Keratinocyte (primary cell): Measurements from ENCODE around the gene CDK13. TPM values are rescaled to one million over a fixed set of nuclear protein-coding genes. Genes with fewer than 3 reads are reported as not detected.
A peak's percentile ranks its signal among the peaks of the same experiment; 100 is the strongest.

ENCODE experiments used
- DNase-seq: peaks from one replicate; pipeline ENCODE4 v3.0.0-alpha.2; 2011; ENCODE audit warnings: low read depth, missing footprints, low spot score
- FAIRE-seq: peaks from 2 replicates; lab custom pipeline; 2011; peaks lifted over from hg19 to GRCh38; lab: Jason Lieb, UNC
- H2AFZ ChIP-seq: 2 replicates; pipeline ENCODE4 v1.6.0; 2012; ENCODE audit warnings: low read length, control low read depth, inconsistent platforms; ENCODE audit not compliant: control insufficient read depth
- H3K27ac ChIP-seq: 2 replicates; pipeline ENCODE4 v1.5.1; 2011; ENCODE audit warnings: low read length; ENCODE audit not compliant: control insufficient read depth, insufficient read depth
- H3K27me3 ChIP-seq: 3 replicates; pipeline ENCODE4 v1.6.0; 2011; ENCODE audit warnings: low read length; ENCODE audit not compliant: control insufficient read depth, insufficient read depth; ENCODE audit errors: extremely low read depth
- H3K36me3 ChIP-seq, 2 experiments: 2 replicates in 1 of 2; 3 replicates in 1 of 2; pipeline ENCODE4 v1.5.1; 2011; ENCODE audit warnings: low read length in 2 of 2, mild to moderate bottlenecking in 1 of 2; ENCODE audit not compliant: control insufficient read depth in 2 of 2, insufficient read depth in 2 of 2; ENCODE audit errors: extremely low read depth in 1 of 2
- H3K4me1 ChIP-seq: 3 replicates; pipeline ENCODE4 v1.5.1; 2011; ENCODE audit warnings: low read length; ENCODE audit not compliant: control insufficient read depth, insufficient read depth; ENCODE audit errors: extremely low read depth
- H3K4me2 ChIP-seq: 3 replicates; pipeline ENCODE4 v1.6.0; 2011; ENCODE audit warnings: low read depth, low read length; ENCODE audit not compliant: control insufficient read depth, insufficient read depth; ENCODE audit errors: extremely low read depth
- H3K4me3 ChIP-seq, 3 experiments: fragments of 200-600 bp in 1 of 3; sonication (generic) in 1 of 3; 2 replicates in 2 of 3; 3 replicates in 1 of 3; pipeline ENCODE4 v1.5.1; 2011 to 2016; ENCODE audit warnings: low read length in 3 of 3, mild to moderate bottlenecking in 3 of 3, control low read depth in 2 of 3, inconsistent platforms in 1 of 3, low read depth in 1 of 3, mixed read lengths in 1 of 3, mixed run types in 1 of 3, moderate library complexity in 1 of 3; ENCODE audit not compliant: control insufficient read depth in 2 of 3, insufficient read depth in 2 of 3; ENCODE audit errors: extremely low read depth in 1 of 3
- H3K79me2 ChIP-seq: 2 replicates; pipeline ENCODE4 v1.6.0; 2012; ENCODE audit warnings: low read length; ENCODE audit not compliant: control insufficient read depth, insufficient read depth
- H3K9ac ChIP-seq: 3 replicates; pipeline ENCODE4 v1.6.0; 2011; ENCODE audit warnings: low read length; ENCODE audit not compliant: control insufficient read depth, insufficient read depth; ENCODE audit errors: extremely low read depth
- H3K9me1 ChIP-seq: 3 replicates; pipeline ENCODE4 v1.6.0; 2011; ENCODE audit warnings: low read length; ENCODE audit not compliant: control insufficient read depth, insufficient read depth; ENCODE audit errors: extremely low read depth
- H3K9me3 ChIP-seq: 2 replicates; pipeline ENCODE4 v1.5.1; 2012; ENCODE audit warnings: low read depth, low read length; ENCODE audit not compliant: control insufficient read depth
- H4K20me1 ChIP-seq: 3 replicates; pipeline ENCODE4 v1.6.0; 2011; ENCODE audit warnings: low read length; ENCODE audit not compliant: control insufficient read depth, insufficient read depth; ENCODE audit errors: extremely low read depth
- EZH2 ChIP-seq: IDR thresholded peaks from one replicate; pipeline ENCODE4 v1.6.1; 2012; ENCODE audit warnings: inconsistent platforms, mild to moderate bottlenecking, low read length, moderate library complexity
- dilution Hi-C: fragments of 300-500 bp; cut with MboI; formaldehyde crosslinking; loops from one replicate; pipeline ENCODE4 v1.7.0; 2020; ENCODE audit warnings: low sequenced_read_pairs; ENCODE audit not compliant: extremely low pct_ligation_motif_present
- polyA plus RNA-seq, 5 experiments: library from polyadenylated mRNA; depleted of rRNA in 3 of 5; stranded (reverse) in 3 of 5; stranded (forward) in 1 of 5; unstranded in 1 of 5; fragments of >200 nt; gene quantifications; 1 replicate in 1 of 5; 2 replicates in 3 of 5; 3 replicates in 1 of 5; pipeline versions ENCODE4 v1.2.1 to v1.2.3, GENCODE V29; 2011 to 2012; ENCODE audit warnings: missing spikeins in 2 of 5, low read depth in 1 of 5, low replicate concordance in 1 of 5
- TF ChIP-seq, protein P1 (sequence below), 3 experiments: IDR thresholded peaks in 1 of 3; conservative IDR thresholded peaks in 1 of 3; optimal IDR thresholded peaks in 1 of 3; 2 replicates in 2 of 3; 3 replicates in 1 of 3; pipeline versions ENCODE3 to v1.5.1; 2011; ENCODE audit warnings: low read length in 3 of 3, mild to moderate bottlenecking in 3 of 3, moderate library complexity in 2 of 3, control low read depth in 1 of 3, inconsistent platforms in 1 of 3; ENCODE audit not compliant: insufficient read depth in 2 of 3; ENCODE audit errors: extremely low read depth in 1 of 3

CDK13 gene
- polyA plus RNA-seq, 1 donor (not counting 4 experiments of a cell fraction or from before 2014, with no cell fraction given): 25.4 TPM

DNA sequence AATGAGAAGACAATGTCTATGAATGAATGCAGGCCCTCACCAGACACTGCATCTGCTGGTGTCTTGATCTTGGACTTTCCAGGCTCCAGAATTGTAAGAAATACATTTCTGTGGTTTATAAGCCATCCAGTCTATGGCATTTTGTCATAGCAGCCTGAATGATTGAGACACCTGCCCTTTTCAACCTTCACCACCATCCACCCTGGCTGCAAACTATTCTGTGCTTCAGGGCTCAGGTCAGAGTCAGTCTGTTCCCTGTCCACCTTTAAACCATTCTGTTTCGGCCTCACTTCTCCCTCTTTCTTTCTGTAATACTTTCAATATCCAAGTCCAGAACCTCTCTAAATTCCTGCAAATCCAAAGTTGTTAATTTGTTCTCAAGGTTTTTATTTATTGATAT is 15.9 kb upstream of the CDK13 start:
- Histone ChIP-seq H3K27ac (no peak overlapping the region), H2AFZ (no peak overlapping the region), H3K9me3 (no peaks in the 10 kb centered on the region), H3K4me1 (peaks cover 9% of the 10 kb centered on the region), H3K79me2 (no peaks in the 10 kb centered on the region), H4K20me1 (no peaks in the 10 kb centered on the region), H3K36me3 (no peaks in the 10 kb centered on the region), H3K27me3 (no peaks in the 10 kb centered on the region), H3K9me1 (no peaks in the 10 kb centered on the region), H3K4me2 (no peak overlapping the region), H3K4me3 (no peak overlapping the region), H3K9ac (no peak overlapping the region)
- no peak for TF ChIP-seq EZH2
- TF ChIP-seq, protein P1, sequence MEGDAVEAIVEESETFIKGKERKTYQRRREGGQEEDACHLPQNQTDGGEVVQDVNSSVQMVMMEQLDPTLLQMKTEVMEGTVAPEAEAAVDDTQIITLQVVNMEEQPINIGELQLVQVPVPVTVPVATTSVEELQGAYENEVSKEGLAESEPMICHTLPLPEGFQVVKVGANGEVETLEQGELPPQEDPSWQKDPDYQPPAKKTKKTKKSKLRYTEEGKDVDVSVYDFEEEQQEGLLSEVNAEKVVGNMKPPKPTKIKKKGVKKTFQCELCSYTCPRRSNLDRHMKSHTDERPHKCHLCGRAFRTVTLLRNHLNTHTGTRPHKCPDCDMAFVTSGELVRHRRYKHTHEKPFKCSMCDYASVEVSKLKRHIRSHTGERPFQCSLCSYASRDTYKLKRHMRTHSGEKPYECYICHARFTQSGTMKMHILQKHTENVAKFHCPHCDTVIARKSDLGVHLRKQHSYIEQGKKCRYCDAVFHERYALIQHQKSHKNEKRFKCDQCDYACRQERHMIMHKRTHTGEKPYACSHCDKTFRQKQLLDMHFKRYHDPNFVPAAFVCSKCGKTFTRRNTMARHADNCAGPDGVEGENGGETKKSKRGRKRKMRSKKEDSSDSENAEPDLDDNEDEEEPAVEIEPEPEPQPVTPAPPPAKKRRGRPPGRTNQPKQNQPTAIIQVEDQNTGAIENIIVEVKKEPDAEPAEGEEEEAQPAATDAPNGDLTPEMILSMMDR (optimal IDR thresholded peaks at IDR 0.05 in 1 of 3, IDR thresholded peaks at IDR 0.05 in 1 of 3, conservative IDR thresholded peaks at IDR 0.05 in 1 of 3; ENCODE audit: extremely low read depth in 1 of 3, insufficient read depth in 2 of 3, low read length in 3 of 3): no peak
- dilution Hi-C loops: no loop called here
- no peak for DNase-seq
- no peak for FAIRE-seq

DNA sequence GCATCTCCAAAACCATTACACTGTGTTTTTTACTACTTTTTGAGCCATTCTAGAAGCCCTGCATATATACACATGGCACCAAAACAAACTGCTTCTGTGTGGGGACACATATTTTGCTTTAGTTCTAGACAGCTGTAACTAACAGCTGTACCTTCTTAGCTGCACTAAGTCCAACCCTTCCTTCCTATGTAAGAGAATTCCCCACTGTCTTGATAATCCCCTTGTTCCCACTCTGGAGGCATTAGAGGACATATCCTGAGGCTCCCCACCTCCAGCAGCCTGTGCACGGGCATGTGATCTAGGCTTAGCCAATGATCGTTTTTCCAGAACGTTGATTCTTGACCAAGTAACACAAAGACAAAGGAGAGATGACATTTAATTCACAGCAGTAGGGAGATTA is 13.3 kb upstream of the CDK13 start:
- H3K36me3 ChIP-seq: no peaks in the 10 kb centered on the region
- no peaks in the 10 kb centered on the region for H3K9me3 ChIP-seq
- no peak overlapping the region for H3K4me3 ChIP-seq
- dilution Hi-C loops: no loop called here
- TF ChIP-seq, protein P1 (optimal IDR thresholded peaks at IDR 0.05 in 1 of 3, IDR thresholded peaks at IDR 0.05 in 1 of 3, conservative IDR thresholded peaks at IDR 0.05 in 1 of 3; ENCODE audit: extremely low read depth in 1 of 3, insufficient read depth in 2 of 3, low read length in 3 of 3): no peak
- no peak for TF ChIP-seq EZH2
- peak; percentile 13 for FAIRE-seq
- no peak overlapping the region for H3K9ac ChIP-seq
- no peaks in the 10 kb centered on the region for H4K20me1 ChIP-seq
- no peak overlapping the region for H2AFZ ChIP-seq
- H3K27ac ChIP-seq: no peak overlapping the region
- no peaks in the 10 kb centered on the region for H3K9me1 ChIP-seq
- no peaks in the 10 kb centered on the region for H3K27me3 ChIP-seq
- no peak for DNase-seq
- no peaks in the 10 kb centered on the region for H3K79me2 ChIP-seq
- peaks cover 9% of the 10 kb centered on the region for H3K4me1 ChIP-seq
- H3K4me2 ChIP-seq: no peak overlapping the region
